DMS53 treated with DMSO at 0.1 percent for 48 hours (cell line): ENCODE measurements around the gene CCDC192.

ENCODE experiments used
- DNase-seq: peaks from one replicate; lab custom pipeline; 2025; ENCODE audit not compliant: unreplicated experiment; lab: John Stamatoyannopoulos, UW

The CCDC192 gene

GRCh38 chr5:127805448-127805847 lies 102.3 kb downstream of the CCDC192 start:
- DNase-seq, result no peak

- no peak for DNase-seq
Observed at GRCh38 chr5:127806776-127807175, 103.6 kb downstream of the CCDC192 start.

DNA sequence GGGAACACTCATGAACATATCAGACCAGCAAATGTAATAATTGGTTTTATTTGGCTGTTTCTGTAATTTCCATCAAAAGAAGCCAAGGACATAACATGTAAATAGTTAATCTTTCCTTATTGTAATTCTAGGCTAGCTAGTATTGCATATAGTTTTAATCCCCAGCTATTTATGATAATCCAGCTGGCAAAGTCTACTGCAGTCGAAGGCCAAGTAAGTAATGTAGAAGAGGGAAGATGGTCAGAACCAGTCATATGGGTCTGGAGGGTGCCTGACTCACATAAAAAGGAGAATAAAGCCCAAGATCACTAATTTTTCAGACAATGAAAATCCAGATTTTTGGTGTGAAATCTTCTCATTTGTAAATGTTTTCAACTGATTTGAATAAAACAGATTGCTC lies 106.3 kb downstream of the CCDC192 start:
- DNase-seq, result no peak

- DNase-seq, result no peak
Observed at GRCh38 chr5:127810017-127810416, 106.8 kb downstream of the CCDC192 start.

- DNase-seq, result no peak
Observed at GRCh38 chr5:127810707-127811490, 107.7 kb downstream of the CCDC192 start.

- DNase-seq, result no peak
Observed at GRCh38 chr5:127812570-127812969, 109.4 kb downstream of the CCDC192 start.

DNA sequence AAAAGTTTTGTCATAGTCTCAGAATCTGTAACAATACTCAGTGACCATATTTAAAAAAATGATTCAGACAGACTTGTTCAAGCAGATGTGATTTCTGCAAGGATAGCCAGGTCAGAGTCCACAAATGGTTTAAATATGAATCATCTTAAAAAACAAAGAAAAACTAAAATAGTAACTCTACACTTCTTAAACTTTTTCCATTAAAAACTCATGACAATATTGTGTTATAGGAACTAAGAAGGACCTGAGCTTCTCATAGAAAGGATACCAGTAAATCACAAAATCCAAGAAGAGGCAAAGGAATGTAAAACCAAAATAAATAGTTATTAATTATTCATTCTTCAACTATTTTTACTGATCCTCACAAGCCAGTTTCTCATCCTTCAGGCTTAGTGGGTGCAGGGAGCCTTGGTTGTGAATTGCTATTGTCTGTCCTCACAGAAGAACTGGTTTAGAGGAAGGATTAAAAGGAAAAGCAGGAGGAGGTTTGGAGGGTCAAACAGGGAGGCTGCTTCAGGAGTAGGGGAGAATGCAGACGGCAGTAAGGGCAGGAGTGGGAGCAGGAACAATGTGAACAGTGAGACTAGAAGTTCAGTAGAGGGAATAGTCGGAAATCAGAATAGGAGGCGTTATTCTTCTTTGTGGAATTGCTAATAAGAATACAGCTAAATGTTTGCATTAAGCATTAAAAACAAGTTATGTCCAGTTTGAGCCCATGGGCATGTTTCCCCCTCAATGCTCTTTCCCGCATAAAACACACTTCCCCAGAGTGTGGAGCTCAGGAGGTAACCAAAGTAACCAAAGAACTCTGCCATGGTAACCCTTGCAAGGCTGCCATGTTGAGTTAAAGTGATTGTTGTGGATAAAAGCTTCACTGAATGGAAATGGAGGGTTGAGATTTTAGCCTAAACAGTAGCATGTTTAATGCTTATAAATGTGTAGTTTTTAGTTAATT lies 110.7 kb downstream of the CCDC192 start:
- DNase-seq, result no peak

DNA sequence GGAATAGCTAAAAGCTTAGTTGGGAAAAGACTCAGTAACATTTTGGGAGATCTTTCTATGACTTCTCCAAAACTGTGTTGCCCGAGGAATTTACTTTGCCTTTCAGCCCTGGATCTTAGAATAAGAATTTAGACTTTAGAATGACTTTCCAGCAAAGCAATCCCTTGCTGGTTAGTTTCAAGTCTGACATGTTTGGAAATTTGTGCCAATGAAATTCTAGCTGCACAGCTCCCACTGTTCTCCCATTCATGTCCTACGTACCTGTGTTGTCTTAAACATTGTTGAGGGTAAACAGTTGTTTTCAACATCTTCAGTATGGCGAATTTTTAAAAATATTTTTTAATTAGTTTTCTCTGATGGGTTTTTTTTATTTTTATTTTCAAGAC lies 111.4 kb downstream of the CCDC192 start:
- DNase-seq, result no peak

- peak; percentile 80 for DNase-seq
Observed at GRCh38 chr5:127820910-127821553, 117.8 kb downstream of the CCDC192 start.

DNA sequence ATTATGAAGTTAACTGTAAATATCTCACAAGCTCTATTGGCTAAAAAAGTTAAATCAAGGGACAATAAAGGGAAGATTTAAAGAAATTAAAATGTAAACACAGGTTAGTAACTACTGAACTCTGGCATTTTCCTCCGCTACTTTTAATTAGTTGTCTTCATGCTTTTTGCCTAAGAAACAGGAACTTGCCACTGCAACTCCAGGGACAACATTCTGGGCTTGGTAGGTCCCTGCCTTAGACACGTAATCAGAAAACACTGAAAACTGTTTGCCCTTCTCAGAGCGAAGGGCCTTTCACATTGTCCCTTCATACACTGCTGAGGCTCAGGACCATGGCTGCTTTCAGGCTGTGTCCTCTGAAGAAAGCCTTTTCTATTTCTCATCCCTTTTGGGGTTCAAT lies 118.7 kb downstream of the CCDC192 start:
- no peak for DNase-seq

- DNase-seq, result no peak
Observed at GRCh38 chr5:127824126-127824525, 120.9 kb downstream of the CCDC192 start.

GRCh38 chr5:127826011-127826410 lies 122.8 kb downstream of the CCDC192 start:
- DNase-seq, result no peak

DNA sequence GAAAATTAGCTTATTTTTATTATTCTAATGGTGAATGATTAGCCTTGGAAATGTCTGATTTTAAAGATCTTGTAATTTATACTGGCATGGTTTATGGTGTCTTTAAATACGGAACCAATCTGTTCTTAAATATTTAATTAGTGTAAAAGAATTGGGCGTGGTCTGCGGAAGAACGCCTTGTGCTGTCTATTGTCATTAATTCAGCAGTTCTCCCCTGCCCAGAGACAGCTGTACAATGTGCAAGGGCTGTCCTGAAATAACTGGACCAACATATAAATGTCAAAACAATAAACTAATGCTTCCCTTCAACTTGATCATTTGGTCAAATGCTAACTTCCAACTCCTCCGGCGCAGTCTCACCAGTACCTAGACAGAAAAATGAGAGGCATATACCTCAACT lies 124.3 kb downstream of the CCDC192 start:
- DNase-seq, result no peak

- no peak for DNase-seq
Observed at GRCh38 chr5:127830157-127830556, 127.0 kb downstream of the CCDC192 start.

DNA sequence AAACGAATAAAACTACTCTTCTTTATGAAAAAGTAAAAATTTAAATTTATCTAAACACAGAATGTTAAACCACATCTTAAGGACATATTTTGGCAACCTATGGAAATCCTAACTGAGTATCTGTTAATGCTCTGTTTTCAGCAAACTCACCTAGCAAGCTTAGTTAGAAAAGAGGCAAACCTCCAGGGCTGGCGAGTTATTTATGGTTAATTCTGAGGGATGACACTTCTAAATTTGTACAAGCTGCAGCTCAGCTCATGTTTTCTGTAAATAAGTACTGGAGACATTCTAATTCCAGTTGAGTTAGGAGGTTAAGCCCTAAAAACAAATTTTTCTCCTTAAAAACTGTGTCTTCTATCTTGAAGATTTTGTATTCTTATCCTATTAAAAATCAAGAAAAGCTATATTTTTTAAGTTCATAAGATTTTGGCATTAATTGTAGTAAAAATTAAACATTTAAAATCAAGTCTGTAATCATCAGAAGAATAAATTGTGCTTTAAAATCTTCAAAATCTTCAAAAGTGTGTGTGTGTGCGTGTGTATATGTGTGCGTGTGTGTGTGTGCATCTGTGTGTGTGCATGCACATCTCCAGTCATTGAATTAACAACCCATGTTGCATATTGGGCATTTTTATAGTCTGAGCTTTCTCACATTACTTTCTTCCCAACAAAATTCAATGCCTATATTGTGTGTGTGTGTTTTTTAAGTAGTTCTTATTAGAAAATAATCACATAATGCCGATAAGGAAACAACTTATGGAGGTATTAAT lies 127.8 kb downstream of the CCDC192 start:
- no peak for DNase-seq

DNA sequence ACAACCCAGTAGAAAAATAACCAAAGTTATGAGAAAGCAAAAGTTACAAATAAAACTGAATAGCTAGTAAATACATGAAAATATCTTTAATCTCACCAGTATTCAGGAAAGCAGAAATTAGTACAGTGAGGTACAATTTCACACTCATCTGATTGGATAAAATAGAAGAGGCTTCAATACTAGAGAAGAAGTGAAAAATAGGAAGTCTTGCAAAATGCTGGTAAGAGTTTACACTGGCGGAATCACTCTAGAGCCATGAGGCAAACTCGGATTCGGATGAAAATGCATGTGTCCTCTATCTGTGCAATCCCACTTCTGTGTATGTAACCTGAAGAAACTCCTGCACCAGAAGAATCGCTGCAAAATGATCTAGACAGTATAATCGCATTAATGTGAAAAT lies 128.9 kb downstream of the CCDC192 start:
- no peak for DNase-seq

DNA sequence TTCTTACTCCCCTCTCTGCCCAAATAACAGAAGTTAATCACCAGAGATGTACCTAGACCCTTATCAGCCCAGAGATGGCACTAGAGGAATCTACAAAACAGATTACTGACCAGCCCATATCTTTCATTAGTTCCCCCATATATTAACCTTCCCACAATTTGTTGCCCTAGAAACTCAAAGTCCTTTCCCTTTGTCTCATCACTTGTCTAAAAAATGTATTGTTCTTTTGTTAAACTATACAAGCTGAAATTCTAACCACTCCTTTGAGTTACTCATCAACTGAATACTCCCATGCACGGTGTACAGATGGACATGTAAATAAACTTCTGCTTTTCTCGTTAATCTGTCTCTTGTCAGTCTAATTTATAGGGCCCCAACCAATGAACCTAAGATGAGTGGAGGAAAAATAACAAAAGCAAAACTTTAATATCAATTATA lies 130.9 kb downstream of the CCDC192 start:
- peak; percentile 3 for DNase-seq

- DNase-seq, result no peak
Observed at GRCh38 chr5:127834554-127834953, 131.4 kb downstream of the CCDC192 start.

DNA sequence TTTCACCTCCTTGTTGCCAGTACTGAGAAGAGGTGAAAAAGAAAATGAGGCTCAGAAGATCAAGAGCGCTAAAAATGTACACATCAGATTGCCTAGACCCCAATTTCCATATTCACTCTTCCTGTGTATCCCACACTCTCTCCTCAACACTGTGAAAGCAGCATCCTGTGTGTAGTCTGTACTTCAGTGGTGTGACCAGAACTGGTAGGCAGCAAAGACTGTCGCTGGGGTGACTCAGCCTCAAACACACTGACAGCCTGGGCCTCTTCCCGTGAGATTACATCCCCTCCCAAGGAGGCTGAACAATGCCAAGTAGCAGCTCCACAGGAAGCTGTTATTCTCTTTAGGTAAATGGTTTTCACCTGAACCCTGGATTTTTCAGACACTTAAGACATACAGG lies 135.5 kb downstream of the CCDC192 start:
- peak; percentile 32 for DNase-seq

DNA sequence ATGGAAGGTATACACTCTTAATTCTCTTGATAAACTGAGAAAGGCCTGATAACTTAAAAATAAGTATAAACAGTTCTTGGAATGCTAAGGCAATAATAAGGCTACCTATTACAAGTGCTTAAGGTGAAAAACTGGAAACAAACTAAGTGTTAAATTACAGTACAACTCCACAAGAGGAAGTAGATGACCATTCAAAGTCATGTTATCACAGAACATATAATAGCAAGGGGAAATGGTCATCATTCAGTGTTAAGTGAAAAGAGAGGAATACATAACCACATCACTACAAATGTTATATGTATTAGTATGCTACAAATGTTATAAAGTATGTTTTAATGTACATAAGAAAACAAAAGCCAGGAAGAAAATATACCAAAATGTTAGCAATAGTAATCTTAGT lies 135.9 kb downstream of the CCDC192 start:
- DNase-seq, result no peak
